GM19397 (cell line): ENCODE data around the gene SLC17A2.

Experiments
- ATAC-seq: cut with Tn5 transposase; IDR thresholded peaks from one replicate; pipeline ENCODE4 v1.9.1; 2021; ENCODE audit warnings: mild to moderate bottlenecking, moderate library complexity; ENCODE audit not compliant: unreplicated experiment

The SLC17A2 gene

DNA sequence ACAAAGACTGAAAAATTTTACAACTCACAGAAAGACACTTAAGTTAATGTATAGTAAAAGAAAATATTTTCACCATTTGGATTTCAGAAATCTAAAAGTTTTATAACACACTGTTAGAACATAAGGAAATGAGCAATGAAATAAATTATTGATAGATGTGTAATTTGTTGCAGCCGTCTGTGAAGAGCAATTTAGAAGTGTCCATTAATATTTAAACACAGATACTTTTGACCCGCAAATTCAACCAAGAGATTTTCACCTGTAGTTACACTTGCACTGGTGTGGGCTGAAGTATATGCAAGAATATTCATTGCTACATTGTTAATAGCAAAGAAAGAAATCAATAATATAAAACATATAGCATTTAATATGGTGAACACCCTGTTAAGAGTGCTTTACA lies 41.9 kb downstream of the SLC17A2 start:
- ATAC-seq, result no peak

DNA sequence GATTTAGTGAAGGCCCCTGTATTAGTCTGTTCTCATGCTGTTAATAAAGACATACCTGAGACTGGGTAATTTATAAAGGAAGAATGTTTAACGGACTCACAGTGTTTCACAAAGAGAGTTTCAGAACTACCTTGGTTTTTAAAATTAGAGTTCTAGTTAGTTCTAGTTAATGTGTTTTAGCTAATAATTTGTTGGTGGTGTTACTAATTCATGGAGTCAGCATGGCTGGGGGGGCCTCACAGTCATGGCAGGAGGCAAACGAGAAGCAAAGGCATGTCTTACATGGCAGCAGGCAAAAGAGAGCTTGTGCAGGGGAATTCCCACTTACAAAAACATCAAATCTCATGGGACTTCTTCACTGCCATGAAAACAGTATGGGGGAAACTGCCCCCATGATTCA lies 44.4 kb downstream of the SLC17A2 start:
- ATAC-seq, result no peak

DNA sequence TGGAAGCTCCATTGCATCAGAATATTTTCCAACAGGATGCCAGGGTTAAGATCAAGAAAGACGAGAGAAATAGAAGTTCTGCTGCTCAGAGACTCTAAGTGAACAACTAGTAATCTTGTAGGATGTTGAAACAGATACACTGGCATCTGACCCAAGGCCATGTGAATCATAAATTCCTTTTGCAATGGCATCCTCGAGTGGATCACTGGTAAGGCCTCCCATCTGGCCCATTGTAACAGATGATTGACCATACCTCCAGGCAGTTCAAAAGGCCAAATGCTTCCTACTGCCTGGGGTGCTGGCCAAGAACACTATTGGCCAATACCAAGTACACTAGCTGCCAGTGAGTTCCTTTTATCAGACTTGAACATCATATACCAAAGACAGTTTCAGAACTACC lies 46.5 kb downstream of the SLC17A2 start:
- ATAC-seq, result no peak

DNA sequence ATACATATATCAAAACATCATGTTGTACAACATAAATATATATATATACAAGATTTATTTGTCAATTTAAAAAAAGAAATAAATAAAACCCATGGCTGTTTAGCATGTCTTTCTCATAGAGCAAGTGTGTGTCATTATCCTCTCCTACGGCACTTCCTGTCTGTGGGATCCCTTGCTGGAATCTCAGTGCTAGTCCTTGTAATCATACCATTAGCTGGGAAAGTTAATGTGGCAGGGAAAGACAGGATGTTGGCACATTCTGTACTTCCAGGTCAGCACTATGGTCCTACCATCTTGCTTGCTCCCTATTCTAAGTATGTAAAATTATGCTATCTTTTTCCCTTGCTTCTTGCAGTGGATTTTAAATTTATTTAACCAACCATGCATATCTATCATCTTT lies 47.0 kb downstream of the SLC17A2 start:
- no peak for ATAC-seq

DNA sequence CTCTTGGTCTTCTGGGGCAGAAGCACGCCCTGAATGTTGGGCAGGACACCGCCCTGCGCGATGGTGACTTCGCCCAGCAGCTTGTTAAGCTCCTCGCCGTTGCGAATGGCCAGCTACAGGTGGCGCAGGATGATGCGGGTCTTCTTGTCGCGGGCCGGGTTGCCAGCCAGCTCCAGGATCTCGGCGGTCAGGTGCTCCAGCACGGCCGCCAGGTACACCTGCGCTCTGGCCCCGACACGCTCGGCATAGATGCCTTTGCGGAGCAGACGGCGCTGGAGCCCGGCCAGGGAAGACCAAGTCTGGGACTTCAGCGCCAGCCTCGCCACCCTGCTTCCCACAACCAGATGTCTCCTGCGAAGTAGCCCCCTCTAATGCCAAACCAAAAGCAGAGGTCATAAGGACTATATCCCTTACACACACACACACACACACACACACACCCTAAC lies 48.4 kb downstream of the SLC17A2 start:
- no peak for ATAC-seq

DNA sequence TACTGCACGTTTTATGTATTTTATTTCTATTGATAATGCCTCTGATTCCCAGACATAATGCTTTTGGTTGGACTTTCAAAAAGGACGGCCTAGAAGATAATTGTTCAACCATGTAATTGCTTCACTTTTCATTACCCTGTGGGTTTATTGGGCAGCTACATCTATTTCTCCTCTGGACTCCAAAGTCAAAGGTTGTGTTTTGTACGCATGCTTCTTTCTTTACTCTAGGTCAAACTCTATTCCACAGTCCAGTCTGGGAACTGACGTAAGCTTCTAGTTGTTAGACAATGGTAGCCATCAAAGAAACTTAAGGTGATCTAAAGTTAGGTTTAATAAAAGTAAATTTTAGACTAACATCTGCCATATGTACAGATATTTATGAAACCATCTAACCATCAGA lies 49.9 kb downstream of the SLC17A2 start:
- ATAC-seq, result no peak

DNA sequence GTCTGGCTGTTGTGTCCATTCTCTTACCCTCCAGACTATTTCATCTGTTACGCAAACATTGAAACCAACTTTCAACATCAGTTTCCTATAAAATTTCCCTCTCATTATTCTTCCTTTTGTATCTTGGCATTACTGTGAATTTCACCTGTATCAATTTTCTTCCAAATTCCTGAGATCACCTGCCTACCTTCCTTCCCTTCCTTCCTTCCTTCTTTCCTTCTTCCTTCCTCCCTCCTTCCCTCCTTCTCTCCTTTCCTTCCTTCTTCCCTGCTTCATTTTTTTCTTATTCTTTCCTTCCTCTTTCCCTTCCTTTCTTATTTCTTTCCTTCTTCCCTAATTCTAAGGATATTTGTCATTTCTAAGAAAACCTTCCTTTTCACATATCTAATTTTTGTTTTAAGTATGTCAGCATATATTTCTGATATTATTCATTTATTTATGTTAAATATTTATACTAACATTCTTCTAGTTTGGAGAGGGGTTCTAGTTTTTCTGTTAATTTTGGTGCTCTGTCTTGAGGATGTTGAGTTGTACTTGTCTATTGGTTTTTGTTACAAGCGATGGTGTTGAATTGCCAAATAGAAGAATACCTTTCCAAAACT lies 51.7 kb downstream of the SLC17A2 start:
- no peak for ATAC-seq

DNA sequence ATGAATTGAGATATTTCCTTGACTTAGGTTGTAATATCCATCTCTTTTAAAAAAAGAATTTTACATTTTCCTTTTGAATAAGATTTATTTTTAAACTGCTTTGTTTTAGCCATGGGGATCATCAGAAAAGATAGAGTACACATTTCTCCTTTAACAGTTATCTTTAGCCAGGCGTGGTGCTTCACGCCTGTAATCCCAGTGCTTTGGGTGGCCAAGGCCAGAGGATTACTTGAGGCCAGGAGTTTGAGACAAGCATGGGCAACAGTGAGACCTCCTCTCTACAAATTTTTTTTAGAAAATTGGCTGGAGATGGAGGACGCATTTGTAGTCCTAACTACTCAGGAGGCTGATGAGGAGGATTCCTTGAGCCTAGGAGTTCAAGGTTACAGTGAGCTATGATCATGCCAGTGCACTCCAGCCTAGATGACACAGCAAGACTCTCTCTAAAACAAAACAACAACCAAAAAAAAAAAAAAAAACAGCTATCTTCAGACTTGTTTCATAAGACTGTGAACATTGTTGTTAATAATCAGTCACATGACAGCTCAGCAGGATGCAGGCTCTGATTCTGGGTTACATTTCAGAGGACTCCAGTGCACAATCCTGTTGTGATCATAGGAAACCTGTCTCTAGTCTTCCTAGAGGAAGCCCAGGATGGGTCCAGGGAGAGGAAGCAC lies 54.4 kb downstream of the SLC17A2 start:
- no peak for ATAC-seq

DNA sequence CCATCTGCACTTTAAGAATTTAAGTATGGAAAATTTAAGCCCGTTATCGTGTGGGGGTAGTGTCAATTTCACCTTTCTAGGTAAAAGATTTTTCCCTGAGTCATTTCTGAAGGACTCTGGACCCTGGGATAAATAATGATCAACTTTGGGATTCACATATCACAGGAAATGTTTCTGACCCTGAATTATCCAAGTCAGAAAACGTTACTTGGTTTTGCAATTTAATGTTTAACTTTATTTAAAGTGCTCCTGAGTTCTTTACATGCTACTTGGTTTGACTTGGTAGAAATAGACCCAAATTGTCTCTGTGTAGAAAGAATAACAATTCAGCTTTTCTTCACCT lies 55.0 kb downstream of the SLC17A2 start:
- ATAC-seq, result no peak

DNA sequence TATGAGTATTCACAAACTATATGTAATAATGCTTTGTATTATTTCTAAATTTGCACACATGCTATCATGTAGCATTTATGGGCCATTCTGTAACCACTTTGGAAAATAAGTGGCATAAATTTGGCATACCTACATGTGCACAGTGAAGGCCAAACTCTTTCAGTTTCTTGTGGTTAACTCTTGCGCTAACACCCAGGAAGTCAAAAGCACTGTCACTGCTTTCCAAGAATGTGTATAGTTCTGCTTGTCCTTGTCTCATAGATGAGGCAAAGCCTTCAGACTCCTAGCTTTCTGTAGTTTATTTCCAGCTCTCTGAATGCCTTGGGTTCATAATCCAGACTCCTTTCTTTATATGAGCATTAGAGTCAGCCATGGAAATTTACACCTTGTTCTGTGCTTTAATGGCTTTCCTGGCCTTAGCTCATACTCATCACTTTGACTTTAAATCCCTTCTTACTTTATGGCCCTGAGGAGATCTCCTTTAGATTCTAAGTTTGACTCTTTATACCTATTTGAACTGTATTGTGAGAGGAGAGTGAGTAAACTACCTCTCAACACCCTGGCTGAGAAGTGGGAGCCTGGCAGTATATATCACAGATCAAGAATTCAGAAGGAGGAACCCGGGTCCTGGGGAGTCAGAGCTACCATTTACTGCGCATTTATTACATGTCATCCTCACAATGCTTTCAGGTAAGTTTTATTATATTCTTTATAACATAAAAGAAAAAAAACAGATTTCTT lies 55.5 kb downstream of the SLC17A2 start:
- ATAC-seq, result no peak

DNA sequence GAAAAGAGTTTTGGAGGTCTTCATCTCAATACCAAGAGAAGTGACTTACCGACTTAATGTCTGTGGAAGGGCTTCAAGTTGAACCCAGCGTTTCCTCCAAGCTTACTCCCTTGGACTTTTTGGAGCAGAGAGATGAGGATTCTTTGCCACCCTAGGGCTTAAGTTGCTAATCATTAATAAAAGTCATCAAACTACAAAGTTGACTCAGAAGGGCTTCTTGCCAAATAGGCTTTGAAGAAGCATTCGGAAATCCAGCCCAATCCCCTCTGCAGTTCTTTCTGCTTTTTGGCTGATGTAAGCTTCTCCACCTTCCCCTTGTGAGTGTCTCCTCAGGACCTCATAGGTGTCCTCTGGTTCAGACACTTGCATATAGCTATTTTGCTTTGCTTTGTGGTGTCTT lies 56.4 kb downstream of the SLC17A2 start, which contains the start of gene SLC17A3:
SLC17A3 (minus strand) TSS at position 126 of the 400 bp plus-strand sequence. CDS start 5,856 bp downstream, outside the sequence.
- ATAC-seq, result no peak

DNA sequence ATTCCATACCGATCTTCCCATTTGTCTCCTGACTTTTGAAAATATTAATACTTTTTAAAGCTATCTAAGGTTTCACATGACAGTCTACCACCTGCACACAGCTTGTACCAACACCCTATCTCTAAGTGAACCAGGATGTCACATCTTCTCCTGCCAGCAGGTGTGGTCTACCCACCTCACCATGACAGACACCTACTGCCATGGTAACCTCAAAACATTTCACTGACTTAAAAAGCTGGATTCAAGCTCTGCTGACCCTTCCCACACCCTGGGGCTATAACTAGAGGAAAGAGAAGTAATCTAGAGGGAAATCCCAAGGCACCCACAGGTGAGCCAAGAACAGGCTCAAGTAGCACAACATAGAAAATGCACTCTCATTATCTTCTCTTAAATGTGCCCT lies 57.7 kb downstream of the SLC17A2 start:
- no peak for ATAC-seq

DNA sequence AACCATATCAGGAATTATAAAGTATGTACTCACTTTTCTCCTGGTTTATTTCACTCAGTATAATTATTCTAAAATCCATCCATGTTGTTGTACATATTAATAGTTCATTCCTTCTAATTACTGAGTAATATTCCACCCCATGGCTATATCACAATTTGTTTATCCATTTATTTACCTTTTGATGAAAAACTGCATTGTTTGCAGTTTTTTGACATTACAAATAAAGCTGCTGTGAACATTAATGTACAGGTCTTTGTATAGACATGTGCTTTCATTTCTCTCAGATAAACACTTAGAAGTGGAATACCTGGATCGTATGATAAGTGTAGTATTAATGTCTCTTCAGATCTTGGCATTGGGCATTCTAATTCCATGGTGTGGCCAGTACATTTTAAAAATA lies 60.7 kb downstream of the SLC17A2 start:
- no peak for ATAC-seq

DNA sequence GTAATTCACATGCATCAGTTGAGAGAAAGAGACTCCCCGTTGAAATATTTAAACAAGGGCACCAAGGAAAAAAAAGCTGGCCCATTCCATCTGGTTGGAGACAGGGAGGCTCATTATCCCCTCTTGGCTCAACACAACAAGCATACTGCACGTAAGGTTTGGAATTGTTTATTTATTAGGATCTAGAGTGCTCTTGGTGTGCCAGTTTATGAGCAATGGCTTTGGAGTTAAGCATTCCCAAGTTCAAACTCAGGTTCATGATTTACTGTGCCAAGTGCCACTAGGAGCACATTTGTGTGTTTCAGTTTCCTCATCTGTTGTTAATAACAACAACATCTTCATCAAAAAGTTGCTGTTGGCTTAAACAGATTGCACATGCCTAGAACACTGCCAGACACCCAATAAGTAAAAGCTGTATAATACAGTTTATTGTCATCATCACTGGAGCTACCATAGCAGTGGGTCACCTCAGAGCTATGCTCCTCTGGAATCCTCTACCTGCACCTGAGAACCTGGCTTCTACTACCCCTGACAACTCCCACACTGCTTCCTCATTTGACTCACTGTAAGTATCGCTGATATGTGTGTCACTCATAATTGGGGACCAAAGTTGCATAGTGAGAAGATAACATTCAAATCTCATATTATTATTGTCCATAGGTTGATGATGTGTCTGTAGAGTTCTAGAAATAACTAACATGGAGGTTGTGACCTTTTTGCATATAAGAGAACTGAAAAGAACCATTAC lies 61.9 kb downstream of the SLC17A2 start:
- ATAC-seq, result no peak

DNA sequence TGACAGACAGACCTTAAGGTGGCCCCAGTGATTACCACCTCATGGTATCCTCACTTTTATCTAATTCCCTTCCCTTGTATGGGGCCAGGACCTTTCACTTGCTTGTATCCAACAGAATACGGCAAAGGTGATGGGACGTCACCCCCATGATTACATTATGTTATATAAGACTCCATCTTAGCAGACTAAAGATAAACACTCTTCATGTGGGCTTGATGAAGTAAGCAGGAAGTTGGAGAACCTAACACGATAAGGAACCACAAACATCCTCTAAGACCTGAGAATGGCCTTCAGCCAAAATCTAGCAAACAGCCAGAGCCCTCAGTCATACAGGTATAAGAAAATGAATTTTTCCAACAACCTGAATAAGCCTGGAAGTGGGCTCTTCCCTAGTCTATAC lies 64.5 kb downstream of the SLC17A2 start:
- ATAC-seq, result no peak

DNA sequence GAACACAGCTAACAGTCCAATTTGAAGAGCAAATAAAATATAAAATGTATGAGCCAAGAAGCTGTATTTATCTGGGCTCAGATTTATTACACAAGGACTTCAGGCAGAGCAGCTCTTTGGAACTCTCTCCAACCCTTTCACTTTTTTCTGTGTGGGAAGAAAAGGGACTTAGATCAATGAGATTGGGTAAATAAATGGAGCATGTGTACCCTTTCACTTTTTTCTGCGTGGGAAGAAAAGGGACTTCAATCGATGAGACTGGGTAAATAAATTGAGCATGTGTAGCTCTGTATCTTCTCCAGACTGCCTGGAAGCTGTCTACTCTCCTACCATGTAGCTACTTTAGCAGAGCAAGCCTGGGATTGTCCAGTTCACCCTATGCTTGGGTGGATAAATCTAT lies 67.1 kb downstream of the SLC17A2 start:
- no peak for ATAC-seq
